Activated CD8-positive, alpha-beta memory T cell treated with anti-CD3 and anti-CD28 coated beads for 48 hours (primary cell): Measurements from ENCODE around the gene UGT1A7.
"Not testable (repeated sequence)": the region's sequence is repeated elsewhere in the genome, so short reads cannot be mapped to it uniquely, and the experiment has no call there.

ENCODE experiments used
- DNase-seq, 3 experiments: peaks; one replicate each; pipeline ENCODE4 v3.0.0-alpha.2; 2020; ENCODE audit warnings: low read depth in 2 of 3, low spot score in 2 of 3

Gene UGT1A7

DNA sequence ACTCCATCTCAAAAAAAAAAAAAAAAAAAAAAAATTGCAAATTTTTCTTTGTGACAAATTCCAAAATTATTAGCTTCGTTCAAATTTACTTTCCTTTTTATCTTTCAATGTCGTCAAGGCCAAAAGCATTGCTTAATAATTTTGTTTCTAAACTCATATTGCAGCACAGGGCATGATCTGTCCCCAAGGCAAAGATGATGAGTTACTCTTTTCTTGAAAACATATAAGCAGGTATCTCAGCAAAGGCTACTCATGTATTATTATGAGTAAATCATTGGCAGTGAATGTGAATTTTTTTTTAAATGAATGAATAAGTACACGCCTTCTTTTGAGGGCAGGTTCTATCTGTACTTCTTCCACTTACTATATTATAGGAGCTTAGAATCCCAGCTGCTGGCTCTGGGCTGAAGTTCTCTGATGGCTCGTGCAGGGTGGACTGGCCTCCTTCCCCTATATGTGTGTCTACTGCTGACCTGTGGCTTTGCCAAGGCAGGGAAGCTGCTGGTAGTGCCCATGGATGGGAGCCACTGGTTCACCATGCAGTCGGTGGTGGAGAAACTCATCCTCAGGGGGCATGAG lies at the start of gene UGT1A7:
UGT1A7 (plus strand) TSS at position 381 of the 579 bp plus-strand sequence; CDS start at position 418, 37 bp downstream.
- no peak for DNase-seq

DNA sequence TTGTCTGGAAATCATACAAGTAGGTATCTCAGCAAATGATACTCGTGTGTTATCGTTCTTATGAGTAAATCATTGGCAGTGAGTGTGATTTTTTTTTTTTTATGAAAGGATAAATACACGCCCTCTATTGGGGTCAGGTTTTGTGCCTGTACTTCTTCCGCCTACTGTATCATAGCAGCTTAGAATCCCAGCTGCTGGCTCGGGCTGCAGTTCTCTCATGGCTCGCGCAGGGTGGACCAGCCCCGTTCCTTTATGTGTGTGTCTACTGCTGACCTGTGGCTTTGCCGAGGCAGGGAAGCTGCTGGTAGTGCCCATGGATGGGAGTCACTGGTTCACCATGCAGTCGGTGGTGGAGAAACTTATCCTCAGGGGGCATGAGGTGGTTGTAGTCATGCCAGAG lies 45.4 kb upstream of the UGT1A7 start, which contains the start of gene UGT1A10:
UGT1A10 (plus strand) TSS at position 143 of the 400 bp plus-strand sequence; CDS start at position 218, 75 bp downstream.
- DNase-seq, result not testable (repeated sequence)

DNA sequence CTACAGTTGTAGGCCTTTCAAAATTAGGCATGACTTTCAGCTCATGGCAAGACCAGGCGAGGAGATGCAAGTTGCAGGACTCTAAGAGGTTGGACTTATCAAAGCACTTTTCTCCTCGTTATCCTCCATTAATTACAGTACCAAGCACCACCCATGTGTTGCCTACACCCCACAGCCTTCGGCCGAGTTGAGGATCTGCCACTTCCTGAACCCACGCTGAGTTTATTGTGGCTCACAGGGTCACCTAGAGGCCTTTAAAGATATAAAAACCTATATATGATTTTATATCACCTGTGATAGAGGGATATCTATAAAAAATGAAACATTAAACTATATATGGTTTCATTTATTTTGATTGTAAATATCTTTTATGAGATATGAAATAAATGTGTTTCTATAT lies 42.9 kb upstream of the UGT1A7 start:
- no peak for DNase-seq

DNA sequence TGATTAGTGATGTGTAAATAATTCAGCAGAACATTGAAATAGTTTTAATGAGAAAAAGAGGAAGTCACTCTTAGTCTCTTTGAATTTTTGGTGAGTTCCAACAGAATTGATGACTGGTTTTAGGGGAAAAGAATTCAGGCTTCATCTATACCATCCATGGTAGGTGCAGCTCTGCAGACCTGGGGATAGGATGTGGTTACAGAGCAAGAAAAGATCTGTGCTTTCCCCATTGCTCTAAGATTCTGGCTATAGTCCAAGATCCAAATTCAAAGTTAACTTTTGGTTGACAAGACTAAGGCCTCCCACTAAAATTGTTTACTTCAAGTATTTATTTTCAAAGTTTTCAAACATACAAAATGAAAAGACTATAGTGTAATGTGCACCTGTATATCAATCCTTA lies 41.8 kb upstream of the UGT1A7 start:
- DNase-seq, result no peak

DNA sequence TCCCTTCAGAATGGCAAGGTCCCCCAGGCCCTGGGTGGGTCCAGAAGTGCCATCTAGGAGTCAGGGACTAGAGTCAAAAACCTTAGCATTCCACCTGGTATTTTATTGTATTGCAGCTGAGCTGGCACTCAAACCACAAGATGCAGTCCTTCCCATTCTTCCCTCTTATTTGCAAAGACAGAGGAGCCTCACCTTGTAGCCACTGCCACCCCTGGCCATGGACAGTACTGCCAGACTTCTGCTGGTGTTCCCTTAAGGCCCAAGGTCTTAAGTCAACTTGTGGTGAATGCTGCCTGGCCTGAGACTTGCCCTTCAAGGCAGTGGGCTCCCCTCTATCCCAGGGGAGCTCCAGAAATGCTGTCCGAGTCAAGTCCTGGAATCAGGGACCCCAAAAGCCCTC lies 38.6 kb upstream of the UGT1A7 start:
- no peak for DNase-seq

DNA sequence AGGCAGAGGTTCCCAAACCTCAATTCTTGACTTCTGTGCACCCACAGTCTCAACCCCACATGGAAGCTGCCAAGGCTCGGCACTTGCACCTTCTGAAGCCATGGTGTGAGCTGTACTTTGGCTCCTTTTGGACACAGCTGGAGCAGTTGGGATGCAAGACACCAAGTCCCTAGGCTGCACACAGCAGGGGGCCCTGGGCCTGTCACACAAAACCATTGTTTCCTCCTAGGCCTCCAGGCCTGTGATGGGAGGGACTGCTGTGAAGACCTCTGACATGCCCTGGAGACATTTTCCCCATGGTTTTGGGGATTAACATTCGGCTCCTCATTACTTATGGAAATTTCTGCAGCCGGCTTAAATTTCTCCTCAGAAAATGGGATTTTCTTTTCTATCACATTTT lies 35.7 kb upstream of the UGT1A7 start:
- not testable (repeated sequence) for DNase-seq

DNA sequence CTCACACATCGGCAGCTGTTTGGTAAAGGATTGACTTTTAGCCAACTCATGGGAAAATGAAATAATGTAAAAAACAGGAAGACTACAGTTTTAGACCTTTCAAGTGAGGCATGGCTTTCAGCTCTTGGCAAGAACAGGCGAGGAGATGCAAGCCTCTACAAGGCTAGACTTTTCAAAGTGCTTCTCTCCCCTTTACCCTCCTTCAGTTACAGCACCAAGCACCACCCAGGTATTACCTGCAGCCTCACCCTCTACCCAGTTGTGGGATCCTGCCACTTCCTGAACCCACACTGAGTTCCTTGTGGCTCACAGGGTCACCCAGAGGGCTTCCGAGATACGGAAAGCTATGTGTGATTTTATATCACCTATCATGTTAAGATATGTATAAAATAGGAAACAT lies 30.7 kb upstream of the UGT1A7 start:
- no peak for DNase-seq

DNA sequence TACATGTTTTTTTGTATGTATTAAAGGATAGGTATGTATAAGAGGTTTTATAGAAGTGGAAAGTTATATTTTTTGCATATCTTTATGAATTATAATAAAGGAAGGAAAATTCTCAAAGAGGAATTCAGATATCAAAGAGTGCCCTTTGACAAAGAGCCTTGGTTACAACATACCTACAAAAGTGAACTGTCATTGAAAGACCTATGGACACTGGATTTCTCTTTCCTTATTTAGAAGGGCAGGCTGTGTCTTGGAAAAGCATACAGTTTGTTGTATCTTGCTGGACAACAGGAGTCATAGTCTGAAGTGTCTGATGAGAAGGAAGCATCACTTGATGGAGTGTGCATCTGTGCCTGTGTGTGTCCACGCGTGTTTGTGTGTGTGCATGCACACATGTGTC lies 30.3 kb upstream of the UGT1A7 start:
- DNase-seq, result no peak

DNA sequence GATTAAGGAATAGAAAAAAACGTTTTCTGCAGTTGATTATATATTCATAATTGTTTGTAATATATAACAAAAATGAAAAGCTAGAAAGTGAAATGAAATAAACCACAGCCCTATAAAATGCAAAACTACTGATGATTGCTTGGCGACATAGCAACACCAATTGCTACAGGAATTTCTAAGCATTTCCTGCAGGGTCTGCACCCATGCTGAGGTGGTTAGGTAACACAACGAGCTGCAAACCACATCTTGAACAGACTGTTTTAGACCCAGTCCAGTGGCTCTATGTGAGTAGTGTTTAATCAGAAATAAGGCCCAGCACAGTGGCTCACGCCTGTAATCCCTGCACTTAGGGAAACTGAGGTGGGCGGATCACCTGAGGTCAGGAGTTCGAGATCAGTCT lies 27.2 kb upstream of the UGT1A7 start:
- DNase-seq, result no peak

DNA sequence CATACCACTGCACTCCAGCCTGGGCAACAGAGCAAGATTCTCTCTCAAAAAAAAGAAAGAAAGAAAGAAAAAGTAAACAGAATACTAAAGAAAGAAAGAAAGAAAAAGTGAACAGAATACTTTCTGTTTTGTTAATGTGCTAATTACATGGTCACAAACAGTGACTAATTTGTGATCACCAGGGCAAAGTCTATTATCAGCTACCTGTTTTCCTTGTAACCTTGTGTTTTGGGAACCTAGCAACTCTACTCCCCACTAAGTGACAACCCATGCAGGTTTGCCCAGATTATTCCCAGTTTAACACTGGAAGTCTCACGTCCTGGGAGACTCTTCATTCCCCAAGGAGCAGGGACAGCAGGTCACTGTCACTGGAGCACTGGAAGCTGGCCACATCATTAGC lies 26.7 kb upstream of the UGT1A7 start:
- no peak for DNase-seq

DNA sequence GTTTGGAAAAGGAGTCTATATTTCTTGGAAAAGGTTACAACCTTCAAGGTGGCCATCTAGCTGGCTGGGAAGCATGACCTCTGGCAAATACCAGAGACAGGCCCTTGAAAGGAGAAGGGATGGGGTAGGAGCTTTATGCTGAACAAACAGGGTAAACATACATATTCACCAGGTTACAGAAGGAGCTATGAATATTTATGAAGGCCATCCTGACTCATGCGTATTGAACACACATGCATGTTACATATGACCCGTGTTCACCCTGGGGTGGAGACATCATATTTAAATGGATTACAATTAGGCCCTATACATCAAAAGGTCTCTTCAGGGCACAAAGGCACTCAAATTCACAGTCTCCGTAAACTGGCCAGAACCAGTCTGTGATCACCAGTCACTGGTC lies 25.8 kb upstream of the UGT1A7 start:
- DNase-seq, result not testable (repeated sequence)

DNA sequence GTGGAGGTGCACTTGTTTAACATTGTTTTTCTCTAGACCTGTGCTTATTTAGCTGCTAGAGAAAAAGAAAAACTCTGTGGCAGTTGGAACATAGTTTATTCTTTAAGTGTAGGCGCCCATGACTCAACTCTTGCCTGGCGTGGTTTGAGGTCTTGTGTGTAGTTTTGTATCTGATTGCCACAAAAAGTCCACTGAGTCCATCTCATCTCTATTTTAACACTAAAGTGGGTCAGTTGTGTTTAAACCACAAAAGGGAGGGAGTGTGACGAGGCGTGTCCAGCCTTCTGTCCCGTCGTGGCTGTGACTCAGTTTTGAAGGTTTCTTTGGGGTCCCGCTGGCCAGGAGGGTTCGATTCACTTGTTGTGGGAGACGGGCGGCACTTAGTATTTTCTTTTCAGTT lies 25.3 kb upstream of the UGT1A7 start:
- DNase-seq, result no peak

DNA sequence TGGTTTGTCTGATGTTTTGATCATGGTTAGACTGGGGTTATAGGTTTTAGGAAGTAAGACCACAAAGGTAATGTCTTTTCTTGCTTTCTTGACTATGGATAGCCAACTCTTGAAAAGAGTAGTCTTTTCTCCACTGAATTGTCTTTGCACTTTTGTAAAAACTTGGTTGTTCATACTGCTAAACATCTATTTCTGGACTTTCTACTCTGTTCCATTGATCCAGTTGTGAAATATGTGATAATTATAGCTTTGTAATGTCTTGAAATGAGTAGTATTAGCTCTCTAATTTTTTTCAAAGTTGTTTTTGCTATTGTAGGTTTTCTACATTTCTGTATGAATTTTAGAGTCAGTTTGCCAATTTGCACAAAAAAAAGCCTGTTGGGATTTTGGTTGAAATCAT lies 23.1 kb upstream of the UGT1A7 start:
- no peak for DNase-seq

DNA sequence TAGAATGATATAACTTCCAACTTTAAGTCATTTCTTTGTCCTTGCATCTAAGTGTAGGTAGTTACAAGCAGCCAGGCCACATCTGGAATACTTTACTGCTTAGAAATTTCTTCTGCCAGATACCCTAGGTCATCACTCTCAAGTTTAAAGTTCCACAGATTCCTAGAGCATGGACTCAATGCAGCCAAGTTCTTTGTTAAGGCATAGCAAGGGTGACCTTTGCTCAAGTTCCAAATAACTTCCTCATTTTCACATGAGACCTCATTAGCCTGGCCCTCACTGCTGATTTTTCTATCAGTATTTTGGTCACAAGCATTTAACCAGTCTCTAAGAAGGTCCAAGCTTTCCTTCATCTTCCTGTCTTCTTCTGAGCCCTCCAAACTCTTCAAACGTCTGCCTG lies 17.8 kb upstream of the UGT1A7 start:
- DNase-seq, result no peak

DNA sequence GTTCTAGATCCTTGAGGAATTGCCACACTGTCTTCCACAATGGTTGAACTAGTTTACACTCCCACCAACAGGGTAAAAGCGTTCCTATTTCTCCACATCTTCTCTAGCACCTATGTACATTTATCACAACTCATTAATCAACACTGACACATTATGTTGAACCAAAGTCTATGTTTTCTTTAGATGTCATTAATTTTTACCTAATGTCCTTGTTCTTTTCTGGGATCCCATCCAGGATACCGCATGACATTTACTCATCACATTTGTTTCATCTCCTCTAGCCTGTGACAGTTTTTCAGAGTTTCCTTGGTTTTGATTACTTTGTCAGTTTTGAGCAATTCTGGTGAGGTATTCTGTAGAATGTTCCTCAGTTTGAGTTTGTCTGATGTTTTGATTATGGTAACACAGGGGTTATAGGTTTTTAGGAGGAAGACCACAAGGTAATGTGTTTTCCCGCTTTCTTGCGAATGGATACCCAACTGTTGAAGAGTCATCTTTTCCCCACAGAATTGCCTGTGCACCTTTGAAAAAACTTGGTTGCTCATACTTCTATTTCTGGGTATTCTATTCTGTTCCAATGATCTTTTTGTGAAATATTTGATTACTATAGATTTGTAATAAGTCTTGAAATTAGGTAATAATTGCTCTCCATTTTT lies 13.0 kb upstream of the UGT1A7 start:
- DNase-seq, result no peak

DNA sequence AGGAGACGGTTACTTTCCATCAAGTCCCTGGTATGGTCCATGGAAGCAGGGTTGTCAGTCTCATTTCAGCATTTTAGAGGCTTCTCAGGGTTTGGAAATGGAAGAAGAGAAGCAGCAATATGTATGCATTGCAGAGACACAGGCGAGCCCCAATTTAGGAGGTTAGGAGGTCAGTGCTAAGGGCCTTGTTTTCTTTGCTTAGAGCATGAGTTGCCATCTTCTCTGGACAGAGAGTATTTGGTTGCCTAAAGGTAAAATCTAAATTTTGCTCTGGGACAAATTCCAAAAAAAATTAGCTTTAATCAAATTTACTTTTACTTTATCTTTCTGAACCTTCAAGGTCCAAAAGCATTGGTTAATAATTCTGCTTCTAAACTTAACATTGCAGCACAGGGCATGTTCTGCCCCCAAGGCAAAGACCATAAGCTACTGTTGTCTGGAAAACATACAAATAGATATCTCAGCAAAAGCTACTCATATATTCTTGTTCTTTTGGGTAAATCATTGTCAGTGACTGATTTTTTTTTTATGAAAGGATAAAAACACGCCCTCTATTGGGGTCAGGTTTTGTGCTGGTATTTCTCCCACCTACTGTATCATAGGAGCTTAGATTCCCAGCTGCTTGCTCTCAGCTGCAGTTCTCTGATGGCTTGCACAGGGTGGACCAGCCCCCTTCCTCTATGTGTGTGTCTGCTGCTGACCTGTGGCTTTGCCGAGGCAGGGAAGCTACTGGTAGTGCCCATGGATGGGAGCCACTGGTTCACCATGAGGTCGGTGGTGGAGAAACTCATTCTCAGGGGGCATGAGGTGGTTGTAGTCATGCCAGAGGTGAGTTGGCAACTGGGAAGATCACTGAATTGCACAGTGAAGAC lies 10.2 kb upstream of the UGT1A7 start, which contains the start of gene UGT1A9:
UGT1A9 (plus strand) TSS at position 609 of the 872 bp plus-strand sequence; CDS start at position 646, 37 bp downstream.
- no peak for DNase-seq

DNA sequence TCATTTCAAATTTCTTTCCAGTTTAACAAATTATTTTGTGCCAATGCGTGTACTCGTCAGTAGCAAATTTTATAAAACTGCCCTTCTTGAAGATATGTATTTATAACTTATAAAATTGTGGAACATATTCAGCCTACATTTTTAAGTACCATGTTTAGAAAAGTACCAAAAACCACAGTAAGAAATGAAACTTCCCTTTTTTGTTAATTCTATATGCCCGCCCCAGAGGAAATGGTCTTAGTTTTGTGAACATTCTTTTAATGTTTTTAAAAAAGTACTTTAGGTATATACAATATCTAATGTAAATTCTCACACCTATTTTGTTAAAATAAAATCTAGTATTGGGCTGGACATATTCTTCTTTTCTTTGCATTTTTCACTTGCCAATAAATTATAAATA lies 8.8 kb upstream of the UGT1A7 start:
- no peak for DNase-seq

DNA sequence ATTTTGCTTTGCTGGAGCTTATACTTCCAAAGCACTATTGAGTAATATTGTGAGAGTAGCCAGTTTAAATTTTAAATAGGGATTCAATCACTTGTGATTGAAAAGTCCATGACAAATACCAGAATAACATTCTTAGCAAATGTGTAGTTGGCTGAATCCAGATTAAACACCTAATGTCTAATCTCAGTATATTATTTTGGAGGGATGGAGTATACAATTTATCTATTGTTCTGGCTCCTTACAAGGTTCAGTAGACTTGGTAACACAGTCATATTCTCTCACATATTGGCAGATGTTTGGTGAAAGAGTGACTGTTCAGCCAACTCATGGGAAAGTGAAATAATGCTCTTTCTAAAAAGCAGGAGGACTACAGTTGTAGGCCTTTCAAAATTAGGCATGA lies 7.8 kb upstream of the UGT1A7 start:
- no peak for DNase-seq

DNA sequence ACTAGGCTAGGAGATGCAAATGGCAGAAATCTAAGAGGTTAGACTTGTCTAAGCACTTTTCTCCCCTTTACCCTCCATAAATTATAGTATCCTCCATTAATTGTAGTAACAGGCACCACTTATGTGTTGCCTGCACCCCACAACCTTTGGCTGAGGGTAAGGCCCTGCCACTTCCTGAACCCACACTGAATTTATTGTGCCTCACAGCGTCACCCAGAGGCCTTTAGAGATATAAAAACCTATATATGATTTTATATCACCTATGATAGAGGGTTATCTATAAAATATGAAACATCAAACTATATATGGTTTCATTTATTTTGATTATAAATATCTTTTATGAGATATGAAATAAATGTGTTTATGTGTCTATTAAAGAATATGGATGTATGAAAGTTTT lies 7.4 kb upstream of the UGT1A7 start:
- DNase-seq, result no peak

DNA sequence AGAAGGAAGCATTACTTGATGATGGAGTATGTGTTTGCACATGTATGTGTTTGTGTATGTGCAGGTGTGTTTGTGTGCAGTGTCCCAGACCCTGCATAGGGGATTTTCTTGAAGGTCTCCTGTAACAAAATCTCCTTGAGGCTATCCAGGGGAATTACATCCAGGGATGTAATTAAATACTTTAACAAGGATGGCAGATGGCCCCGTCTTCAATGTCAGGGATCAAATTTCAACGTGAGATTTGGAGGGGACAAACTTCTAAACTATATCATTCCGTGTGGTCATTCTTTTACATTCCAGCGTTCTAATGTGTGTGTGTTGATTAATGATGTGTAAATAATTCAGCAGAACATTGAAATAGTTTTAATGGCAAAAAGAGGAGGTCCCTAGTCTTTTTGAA lies 6.7 kb upstream of the UGT1A7 start:
- DNase-seq, result no peak

DNA sequence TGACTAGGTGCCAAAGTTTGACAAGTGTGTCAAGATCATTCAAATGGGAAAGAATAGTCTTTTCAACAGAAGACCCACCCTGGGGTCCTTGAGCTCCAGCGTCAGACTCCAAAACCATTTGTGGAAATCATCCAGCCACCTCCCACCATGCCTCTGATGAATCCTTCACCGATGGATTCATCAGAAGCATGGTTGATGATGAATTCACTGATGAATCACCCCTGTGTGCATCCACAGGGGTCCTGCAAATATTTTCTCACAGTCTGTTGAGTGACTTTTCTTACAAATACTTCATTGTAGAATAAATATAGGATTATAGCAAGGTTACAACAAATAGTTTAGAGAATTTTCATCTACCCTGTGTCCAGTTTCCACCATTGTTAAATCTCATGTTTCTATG lies 5.7 kb upstream of the UGT1A7 start:
- no peak for DNase-seq

DNA sequence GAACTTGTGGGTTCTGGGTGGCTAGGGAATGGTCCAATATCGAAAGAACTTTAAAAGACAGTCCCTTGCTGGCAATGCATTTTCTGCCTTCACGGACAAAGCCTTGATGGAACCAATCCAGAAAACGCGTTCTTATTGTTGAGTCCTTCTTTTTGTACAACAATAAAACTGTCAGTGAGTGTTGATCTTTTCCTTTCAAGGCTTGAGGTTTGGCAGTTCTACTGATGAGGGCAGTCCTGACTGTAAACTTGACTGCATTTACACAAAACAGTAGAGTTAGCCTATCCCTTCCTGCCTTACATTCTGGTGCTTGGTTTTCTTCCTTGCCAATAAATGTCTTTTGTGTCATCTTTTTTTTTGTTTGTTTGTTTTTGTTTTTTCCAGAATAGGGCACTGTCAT lies 2.5 kb upstream of the UGT1A7 start:
- DNase-seq, result no peak
